ENCODE results near the gene APBA1.

Gene APBA1

DNA sequence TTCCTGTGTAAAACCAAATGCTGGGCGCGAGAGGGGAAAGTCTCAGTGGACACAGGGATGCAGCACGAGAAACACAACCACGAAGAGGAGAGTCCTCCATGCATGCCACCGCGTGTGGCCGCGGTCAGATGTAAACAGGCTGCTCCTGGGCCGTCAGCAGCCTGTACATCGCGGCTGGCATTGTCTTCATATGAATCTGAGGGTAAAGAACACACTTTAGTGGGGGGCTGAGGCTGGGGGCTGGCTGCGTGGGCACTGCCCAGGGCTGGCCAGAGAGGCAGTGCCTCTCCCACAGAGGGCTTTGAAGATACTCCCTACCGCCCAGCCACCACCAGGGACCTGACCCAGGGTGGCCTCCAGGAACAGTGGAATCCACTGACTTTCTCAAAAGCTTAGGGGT lies 241.0 kb downstream of the APBA1 start:
- DNase-seq (ENCODE audit: low spot score): no peak
- TF ChIP-seq, protein P1, sequence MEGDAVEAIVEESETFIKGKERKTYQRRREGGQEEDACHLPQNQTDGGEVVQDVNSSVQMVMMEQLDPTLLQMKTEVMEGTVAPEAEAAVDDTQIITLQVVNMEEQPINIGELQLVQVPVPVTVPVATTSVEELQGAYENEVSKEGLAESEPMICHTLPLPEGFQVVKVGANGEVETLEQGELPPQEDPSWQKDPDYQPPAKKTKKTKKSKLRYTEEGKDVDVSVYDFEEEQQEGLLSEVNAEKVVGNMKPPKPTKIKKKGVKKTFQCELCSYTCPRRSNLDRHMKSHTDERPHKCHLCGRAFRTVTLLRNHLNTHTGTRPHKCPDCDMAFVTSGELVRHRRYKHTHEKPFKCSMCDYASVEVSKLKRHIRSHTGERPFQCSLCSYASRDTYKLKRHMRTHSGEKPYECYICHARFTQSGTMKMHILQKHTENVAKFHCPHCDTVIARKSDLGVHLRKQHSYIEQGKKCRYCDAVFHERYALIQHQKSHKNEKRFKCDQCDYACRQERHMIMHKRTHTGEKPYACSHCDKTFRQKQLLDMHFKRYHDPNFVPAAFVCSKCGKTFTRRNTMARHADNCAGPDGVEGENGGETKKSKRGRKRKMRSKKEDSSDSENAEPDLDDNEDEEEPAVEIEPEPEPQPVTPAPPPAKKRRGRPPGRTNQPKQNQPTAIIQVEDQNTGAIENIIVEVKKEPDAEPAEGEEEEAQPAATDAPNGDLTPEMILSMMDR (conservative IDR thresholded peaks at IDR 0.05; ENCODE audit: low read depth): no peak
- ChIA-PET POLR2A (ENCODE audit: low non-redundant PET) (no interaction called here), CTCF (no interaction called here)
- no peak overlapping the region for H3K27ac ChIP-seq

DNA sequence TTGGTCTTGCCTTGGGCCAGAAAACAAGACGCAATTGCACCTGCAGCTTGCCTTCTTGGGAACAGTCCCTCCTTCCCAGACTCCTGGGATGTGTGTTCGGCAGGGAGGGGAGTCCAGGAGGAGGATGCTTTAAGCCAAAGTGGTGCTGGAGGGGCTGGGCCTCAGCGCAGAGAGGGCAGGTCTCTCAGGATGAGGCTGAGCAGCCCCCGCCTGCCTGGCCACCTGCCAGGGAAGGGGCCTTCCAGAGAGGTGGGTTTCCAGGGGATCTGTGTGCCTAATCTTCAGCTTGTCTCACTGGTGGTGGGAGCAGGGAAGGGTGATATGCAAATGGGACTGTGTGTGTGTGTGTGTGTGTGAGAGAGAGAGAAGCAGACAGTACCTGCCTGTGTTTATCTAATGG lies 242.0 kb downstream of the APBA1 start:
- DNase-seq (ENCODE audit: low spot score): no peak
- H3K27ac ChIP-seq: no peak overlapping the region
- POLR2A ChIA-PET (ENCODE audit: low non-redundant PET): no interaction called here
- CTCF ChIA-PET: interaction anchor here (0.7 kb wide), 1 partner anchor 456 kb away, joined by 5 read pairs; no protein-coding TSS in a partner anchor
- TF ChIP-seq, protein P1 (conservative IDR thresholded peaks at IDR 0.05; ENCODE audit: low read depth): no peak

DNA sequence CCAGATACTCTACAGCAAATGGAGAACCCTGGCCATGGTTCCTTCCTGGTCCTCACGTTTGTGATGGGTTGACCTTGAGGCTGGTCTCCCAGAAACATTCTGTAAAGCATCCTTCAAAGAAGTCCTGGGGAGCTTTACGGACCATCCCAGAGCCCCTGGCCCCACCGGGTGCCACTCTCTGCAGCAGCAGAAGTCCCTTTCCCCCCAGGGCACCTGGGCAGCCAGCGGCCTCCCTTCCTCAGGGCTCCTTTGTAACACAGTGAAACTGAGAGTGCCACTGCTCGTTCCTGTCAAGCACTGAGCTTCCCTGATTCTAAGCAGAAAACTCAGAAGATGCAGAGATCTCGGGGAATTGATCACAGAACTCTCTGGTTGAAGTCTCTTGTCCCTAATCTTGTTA lies 242.9 kb downstream of the APBA1 start:
- TF ChIP-seq, protein P1 (conservative IDR thresholded peaks at IDR 0.05; ENCODE audit: low read depth): no peak
- H3K27ac ChIP-seq: no peak overlapping the region
- DNase-seq (ENCODE audit: low spot score): no peak
- ChIA-PET CTCF (no interaction called here), POLR2A (ENCODE audit: low non-redundant PET) (no interaction called here)

DNA sequence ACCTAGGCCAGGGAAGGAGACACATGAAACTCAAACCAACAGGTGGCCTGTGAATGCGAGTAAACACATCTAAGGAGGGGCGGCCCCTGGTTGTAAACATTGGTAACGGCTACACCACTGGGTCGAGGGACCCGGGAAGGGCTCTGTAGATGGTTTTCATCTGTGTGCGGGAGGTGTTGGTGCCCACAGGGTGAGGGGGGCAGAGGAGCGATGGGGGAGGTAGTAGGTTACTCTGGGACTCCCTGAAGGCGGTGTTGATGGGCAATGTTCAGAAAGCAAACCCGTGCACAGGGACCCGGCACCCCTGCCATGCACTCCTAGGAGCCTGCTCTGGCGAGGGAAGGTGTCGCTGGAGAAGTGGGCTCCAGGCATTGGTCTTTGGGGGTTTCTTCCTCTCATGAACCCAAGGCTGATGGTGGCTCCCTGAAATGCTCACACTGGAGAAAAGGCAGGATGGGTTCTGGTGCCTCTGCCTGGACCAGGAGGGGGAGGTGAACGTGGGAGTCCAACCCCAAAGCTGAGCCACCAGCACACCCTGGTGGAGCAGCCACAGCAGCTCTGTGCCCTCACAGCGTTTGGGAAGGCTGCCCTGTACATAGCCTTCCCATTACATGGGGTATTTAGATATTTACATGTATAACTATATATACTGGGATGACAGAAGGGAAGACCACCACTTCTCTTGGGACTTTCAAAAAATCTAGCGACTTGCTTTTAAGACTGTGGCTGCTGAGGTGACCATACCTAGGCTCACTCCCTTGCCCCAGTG lies 244.0 kb downstream of the APBA1 start:
- CTCF ChIA-PET: no interaction called here
- H3K27ac ChIP-seq: no peak overlapping the region
- DNase-seq (ENCODE audit: low spot score): no peak
- TF ChIP-seq, protein P1 (conservative IDR thresholded peaks at IDR 0.05; ENCODE audit: low read depth): no peak
- POLR2A ChIA-PET (ENCODE audit: low non-redundant PET): no interaction called here

DNA sequence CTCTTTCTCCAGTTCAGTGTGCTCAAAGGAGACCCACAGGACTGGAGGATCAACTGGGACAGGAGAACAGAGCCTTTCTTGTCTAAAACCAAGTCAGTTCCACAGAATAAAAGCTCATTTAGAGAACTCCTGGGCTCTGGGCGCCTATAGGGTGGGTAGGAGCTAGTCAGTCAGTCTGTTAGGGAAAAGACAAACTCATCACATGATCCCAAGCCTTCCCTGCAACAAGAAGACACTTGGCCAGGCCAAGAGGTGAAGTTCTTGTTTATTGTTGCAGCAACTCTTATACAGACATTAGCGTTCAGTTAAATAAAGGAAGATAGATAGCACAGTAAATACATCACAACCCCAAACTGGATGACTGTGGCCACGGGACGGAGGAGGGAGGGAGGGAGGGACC lies 244.9 kb downstream of the APBA1 start:
- TF ChIP-seq, protein P1 (conservative IDR thresholded peaks at IDR 0.05; ENCODE audit: low read depth): no peak
- DNase-seq (ENCODE audit: low spot score): no peak
- ChIA-PET CTCF (interaction anchor here (0.5 kb wide), 1 partner anchor 103 kb away, joined by 3 read pairs; no protein-coding TSS in a partner anchor), POLR2A (ENCODE audit: low non-redundant PET) (no interaction called here)
- H3K27ac ChIP-seq: no peak overlapping the region

DNA sequence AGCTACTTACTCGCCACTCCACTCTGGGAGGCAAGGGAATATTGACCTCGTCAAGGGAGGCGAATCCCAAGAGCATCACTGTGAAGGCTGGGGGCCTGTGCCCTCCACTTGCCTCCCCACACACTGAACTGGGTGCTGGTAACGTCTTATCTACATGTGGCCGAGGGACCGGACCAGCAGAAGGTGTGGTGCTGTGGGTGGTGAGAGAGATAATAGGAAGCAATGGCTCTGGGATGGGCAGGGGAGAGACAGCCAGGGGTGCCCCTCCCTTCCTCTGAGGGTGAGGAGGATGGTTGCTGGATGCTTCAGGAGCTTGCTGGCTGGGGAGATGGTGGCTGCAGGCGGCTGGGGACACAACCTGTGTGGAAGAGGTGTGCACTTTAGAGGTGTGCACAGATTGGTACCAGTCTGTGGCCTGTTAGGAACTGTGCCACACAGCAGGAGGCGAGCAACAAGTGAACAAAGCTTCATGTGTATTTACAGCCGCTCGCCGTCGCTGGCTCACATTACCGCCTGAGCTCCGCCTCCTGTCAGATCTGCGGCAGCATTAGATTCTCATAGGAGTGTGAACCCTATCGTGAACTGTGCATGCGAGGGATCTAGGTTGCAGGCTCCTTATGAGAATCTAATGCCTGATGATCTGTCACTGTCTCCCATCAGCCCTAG lies 246.9 kb downstream of the APBA1 start:
- ChIA-PET CTCF (interaction anchor here (0.6 to 1.2 kb wide), 3 partner anchors 12 to 121 kb away, joined by 3 to 5 read pairs (median 4); no protein-coding TSS in a partner anchor), POLR2A (ENCODE audit: low non-redundant PET) (no interaction called here)
- DNase-seq (ENCODE audit: low spot score): no peak
- H3K27ac ChIP-seq: no peak overlapping the region
- TF ChIP-seq, protein P1 (conservative IDR thresholded peaks at IDR 0.05; ENCODE audit: low read depth): no peak
